LoVo (cell line): Measurements from ENCODE around the gene SND1.

Experiments
- DNase-seq: peaks from one replicate; pipeline ENCODE4 v3.0.0-alpha.2; 2016; ENCODE audit warnings: low spot score

Gene SND1

DNA sequence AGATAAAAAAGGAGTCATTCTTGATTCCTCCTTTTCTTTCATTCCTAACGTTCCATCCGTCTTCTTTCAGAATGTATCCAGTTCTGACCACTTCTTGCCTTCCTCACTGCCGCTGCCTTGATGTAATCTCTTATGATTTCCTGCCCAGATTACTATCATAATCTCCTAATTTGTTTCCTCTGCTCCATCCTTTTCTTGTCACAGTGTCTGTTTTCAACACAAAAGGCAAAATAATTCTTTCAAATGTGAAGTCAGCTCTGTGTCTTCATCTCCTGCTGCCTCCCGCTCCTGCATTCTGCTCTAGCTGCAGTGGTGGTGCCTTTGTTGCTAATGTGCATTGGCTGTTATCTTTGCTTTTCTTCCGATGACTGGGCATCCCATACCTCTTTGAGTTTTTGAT lies 150.9 kb downstream of the SND1 start:
- no peak for DNase-seq

DNA sequence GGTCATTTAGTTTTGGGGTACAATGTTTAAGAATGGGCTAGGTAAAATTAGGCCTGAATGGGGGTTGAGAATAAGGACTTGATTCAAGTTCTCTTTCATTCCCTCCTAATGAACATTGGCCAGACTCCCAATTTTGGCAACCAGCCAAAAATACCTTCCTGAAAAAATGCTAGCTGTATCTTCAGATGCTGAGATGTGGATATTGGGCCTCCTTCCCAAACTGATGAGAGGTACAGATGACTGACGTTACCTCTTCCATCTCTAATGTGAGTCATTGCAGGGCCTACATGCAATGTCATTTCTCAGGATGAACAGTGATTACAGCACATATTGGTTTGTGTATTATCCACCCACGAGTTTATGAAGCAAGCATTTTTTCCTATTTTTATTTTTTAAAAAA lies 151.6 kb downstream of the SND1 start:
- DNase-seq = no peak

DNA sequence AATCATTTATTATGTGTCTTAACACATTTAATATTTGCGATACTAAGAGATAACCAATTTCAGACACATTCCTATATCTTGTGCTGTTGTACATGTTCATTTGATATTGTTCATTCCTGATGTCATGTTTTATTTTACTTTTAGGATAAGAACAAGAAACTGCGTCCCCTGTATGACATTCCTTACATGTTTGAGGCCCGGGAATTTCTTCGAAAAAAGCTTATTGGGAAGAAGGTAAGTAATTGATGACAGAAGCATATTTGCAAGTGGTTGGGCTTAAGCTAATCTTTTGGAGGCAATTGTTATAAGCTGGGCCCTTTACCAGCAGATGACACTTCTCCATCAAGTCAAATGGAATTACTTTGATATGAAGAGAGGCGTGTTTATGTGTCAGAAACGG lies 155.3 kb downstream of the SND1 start:
- no peak for DNase-seq

DNA sequence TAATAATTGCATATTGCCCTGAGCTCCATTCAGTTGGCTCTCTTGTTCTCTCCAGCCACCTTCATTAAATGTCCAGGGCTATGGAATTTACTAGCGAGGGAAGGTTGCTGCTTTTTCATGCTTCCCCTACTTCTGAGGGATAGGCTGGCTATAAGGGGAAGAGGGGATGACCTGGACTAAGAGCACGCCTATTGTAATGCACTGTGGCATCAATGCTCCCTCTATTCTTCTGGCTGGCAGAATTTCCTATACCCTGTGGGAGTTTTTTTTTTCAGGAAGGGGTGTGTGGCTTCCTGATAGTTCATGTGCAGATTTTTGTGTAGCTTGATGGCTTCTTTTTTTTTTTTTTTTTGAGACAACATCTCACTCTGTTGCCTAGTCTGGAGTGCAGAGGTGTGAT lies 155.8 kb downstream of the SND1 start:
- DNase-seq = no peak

DNA sequence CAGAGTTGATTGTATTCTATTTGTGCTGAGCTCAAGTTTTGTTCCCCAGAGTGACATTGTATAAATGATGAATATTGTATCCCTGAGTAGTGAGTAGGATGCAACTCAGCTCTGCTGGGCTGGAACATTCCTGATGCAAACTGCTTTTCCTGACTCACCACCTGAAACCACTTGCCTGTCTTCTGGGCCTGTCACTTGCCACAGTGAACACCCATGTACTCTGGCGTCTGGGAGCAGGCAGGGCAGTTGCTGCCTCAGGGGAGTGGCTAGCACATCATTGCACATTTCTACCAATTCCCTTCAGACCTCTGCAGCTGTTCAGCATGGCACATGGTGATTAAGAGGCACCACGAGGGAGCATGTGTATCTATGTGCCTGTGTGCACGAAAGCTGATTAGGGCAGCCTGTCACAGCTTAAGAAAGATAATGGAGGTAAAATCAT lies 157.3 kb downstream of the SND1 start:
- no peak for DNase-seq

DNA sequence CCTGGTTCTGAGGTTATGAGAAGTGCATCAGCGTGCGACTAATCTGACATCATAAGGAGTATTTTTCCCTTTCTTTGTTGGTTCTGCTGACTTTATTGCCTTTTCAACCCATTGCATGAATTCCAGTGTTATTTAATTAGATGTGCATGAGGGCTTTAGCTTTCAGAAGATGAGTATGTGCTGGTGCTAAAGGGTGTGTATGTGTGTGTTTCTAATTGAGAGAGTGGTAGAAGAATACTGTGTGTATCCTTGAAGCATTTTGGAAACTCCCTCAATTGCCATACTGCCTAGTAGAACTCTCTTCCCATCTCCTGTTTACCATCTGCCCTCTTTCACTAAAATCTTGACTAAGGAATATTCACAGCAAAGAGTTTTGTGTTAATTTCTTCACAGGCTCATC lies 158.1 kb downstream of the SND1 start:
- no peak for DNase-seq

DNA sequence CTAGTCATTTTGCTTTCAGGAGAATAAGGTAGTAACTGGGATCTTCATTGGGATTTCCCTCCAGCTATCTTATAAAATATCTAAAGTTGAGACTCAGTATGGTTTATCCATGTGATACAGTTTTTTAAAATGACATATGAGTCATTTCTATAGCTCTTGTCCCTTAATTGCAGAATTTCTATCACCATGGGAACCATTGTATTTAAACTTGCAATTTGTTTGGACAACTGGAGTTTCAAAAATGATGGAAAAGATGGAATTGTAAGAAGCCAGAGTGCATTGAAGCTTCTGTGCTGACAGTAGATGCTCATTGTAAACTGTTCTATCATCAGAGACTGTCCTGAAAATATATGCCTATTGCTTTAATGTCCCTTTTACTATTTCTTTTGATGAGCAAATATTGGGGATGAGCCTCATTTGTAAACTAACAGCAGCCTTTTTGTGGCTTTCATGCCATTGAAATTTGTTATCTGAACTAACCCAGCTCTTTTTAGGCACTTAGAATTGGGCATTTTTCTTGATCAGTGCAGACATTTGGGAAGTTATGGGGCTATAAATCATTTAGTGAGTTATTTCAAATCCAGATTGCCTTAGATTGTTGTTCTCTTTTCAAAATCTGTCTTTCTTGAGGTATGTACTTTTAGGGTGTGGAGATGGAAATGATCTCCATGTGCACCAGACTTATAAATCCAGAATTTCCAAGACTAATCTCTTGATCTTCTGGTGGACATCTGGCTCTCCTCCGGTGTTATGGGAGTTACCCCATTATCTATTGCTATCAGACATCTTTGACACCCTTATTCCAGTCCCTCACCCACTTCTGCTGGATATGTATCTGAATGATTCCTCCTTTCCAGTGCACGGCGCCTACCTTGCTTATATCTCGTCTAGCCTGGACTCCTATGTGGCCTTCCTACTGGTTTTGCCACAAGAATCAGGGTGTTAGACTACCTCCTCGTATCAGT lies 159.0 kb downstream of the SND1 start:
- no peak for DNase-seq

DNA sequence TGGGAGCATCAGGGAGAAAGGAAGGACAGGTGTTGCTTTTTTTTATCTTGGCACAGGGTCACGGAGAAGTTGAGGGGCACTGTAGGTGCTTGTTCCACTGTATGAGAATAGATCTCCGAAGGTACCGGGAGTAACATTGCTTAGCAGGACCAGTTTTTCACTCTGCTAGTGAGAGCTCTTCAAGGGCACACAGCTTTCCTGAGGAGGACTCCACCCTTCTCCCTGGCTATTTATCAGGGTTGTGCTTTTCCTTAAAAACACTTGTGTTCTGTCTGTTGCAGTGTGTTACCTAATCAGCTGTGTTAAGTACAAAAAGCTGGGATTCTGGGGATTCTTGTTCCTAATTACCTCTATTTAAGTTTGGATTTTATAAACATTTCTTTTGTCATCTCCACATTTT lies 160.5 kb downstream of the SND1 start:
- no peak for DNase-seq

DNA sequence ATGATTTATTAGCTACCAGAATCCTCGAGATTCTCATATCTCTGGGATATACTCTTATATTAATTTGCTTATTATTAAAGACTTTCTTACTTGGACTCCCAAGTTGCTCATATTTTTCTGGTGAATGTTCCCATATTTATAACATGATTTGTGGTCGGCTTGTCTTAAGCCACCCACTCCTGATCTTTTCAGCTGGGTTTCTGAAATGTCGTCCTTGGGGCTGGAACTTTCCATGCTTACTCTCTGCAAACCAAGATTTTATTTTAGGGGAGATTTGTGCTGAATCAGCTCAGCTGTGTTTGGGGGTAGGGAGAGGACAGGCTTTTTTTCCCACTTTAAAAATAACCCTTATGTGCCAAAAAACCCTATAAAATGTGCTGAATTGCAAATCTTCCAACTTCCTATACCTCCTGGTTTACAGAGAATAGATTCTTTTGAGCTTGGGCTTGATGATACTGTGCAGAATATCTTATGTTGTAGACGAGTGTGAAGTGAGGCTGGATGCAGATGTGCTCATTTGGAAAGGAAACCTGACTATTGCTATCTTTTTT lies 162.1 kb downstream of the SND1 start:
- no peak for DNase-seq

DNA sequence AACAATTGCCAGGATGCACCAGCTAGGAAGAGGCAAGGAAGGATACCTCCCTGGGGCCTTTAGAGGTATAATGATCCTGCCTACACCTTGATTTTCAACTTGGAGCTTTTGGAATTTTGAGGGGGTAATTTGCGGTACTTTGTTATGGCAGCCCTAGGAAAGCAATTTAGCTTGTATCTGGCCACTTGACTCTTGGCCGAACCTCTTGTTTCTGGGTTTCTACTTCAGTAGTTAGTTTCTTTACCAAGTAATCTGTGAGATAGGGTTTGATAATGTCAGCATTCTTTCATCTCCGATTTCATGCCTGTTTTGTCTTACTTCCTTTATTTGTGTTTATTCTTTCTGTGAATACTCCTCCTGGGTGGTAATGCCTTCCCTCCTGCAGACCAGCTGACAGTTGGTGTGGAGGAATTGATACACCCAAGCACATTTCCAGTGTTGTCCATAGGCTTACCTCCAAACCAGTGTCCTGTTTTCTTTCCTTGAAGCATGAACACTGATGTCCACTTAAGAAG lies 163.7 kb downstream of the SND1 start:
- DNase-seq = no peak

DNA sequence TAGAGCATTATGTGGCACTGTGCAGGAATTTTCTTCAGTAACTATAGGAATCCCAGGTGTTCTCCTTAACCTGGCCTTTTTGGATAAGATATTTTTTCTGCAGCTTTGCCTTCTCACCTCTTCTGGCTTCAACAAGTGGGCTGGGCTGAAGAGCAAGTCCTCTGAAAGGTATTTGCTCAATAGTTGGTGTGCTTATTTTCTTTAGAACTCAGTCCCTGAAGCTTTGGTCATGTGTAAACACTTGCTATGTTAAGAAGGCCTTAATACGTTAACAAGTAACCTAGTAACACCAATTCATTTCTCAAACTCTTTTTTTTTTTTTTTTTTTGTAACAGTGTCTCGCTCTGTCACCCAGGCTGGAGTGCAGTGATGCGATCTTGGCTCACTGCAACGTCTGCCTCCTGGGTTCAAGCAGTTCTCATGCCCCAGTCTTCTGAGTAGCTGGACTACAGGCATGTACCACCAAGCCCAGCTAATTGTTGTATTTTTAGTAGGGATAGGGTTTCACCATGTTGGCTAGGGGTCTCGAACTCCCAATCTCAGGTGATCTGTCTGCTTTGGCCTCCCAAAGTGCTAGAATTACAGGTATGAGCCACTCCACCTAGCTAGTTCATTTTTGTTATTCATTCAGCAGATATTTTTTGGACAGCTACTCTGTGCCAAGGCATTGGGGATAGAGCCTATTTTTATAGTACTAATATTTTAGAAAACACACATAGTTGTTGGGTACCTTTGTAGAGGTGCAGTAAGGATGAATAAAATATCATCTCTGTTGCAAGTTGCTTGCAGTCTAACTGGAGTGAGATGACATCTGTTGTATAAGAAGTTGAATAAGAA lies 164.6 kb downstream of the SND1 start:
- no peak for DNase-seq

DNA sequence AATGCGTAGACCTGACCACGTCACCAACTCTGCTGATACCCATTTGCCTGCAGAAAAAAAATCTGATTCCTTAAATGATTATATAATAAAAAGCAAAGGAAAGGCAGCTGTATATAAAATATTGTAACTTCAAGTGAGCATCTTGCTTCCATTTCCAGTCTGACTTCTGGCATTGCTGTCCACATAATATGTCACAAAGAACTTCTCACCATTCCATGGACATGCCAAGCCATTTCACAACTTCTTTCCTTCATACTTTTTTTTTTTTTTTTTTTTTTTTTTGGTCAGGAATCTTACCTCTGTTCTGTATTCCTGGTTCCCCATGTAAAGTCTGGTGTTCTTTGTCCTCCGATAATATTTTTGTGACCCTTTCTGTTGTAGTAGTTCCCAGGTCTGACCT lies 165.5 kb downstream of the SND1 start:
- no peak for DNase-seq

DNA sequence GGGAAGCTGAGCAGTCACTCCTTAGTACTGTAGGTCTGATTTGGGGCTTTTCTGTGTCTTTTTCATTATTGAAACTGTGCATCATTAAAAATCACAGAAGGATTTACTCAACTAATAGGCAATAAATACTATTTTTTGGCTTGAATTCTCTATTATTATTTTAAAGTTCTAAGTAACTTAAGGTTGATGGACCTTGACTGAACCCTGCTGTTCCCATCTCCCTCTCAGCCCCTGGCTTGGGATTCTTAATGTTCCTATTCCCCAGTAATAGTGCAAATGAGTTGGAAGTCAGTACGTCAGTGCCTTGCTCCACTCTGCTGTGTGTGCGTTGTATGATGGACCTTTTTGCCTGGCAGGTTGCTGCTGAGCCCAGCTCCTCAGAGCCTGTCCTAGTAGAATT lies 166.3 kb downstream of the SND1 start:
- no peak for DNase-seq

DNA sequence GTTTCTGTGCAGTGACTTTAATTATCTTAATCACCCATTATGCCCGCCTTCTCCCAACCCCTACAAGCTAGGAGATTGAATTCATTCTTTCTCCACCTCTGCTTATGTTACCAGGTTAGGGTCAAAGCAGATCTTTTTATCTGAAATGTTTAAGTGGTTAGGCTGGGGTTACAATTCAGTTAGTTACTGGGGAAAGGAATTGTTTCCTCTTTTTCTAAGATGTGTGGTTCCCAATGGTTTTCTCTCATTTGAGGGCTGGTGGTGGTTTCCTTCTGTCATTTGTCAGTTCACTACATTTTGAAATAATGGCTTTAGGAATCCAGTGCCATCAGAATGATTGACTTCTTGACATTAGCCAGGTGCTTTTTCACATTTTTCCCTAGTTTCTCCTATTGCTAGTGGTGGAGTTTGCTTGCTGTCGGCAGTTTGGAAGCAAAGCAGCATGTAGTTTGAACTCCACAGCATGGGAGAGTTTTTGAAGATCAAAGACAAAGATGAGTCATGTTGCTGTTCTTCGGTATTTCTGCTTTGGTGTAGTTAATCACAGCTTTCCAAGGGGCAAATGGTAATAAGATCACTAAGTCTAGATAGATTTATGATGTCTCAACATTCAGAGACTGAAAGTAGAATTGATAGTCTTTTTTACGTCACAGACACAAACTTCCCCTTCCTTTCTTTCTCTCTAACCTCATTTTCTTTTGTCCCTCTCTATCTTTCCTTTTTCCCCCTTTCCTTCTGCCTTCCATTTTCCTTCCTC lies 168.2 kb downstream of the SND1 start:
- DNase-seq = peak; percentile 53

DNA sequence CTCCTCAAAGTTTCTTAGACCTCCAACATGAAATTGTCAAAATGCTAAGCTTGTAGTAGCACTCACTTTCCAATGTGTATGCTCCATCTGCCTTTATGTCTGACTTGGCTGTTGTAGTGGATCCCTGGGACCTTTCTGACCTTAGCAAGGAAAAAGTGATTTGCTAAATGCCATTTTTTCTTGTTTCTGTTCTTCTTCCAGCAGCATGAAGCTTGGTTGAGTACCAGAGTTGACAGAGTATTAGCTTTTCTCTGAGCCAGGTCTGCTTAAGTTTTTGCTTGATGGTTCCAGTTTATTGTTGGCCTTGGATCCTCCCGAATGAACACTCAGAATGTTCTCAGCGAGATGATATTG lies 168.7 kb downstream of the SND1 start:
- no peak for DNase-seq

DNA sequence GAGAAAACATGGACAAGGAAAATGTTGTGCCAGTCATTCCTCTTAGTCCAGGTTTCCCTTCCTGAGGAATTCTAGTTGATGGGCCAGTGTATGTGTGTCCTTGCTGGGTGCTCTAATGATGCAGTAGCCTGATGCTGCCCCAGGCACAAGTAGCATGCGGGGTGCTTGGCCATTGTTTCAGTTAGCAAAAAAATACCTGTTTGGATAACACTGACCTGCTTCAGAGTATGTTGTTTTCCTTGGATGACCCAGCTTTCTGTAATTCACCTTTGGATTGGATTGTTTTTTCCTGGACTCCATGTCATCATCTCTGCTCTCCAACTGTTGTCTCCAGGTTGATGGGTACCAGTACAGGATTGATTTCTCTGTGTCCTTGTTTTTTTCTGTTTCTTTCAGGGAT lies 169.2 kb downstream of the SND1 start:
- no peak for DNase-seq

DNA sequence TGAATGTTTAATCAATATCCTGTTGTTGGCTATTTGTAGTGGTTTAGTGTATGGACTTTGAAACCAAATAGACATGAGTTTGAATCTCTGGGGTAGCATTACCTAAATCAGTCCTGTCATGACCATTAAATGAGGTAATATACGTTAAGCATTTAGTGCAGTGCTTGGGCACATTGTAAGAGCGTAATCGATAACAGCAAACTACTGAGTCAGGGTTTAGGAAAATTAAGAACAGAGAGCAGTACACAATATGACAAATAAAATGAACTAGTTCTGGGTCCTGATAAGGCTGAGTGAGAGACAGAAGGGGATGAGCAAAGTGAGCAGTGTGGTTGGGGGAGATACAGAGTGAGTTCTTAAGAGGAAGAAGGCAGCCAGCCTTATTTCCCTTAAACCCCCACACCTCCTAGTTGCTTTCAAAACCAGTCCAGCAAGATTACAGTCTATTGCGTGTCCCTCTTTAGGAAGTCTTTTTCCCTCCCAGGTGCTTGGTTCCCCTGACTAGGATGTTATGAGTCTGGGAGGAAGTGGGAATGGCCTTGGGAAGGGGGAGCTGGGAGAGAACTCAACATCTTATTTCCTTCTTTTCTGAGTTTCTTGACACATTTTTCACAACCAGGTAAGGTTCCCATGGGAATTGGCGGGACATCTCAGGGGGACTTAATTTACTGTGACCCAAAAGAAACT lies 171.0 kb downstream of the SND1 start:
- peak; percentile 15 for DNase-seq

DNA sequence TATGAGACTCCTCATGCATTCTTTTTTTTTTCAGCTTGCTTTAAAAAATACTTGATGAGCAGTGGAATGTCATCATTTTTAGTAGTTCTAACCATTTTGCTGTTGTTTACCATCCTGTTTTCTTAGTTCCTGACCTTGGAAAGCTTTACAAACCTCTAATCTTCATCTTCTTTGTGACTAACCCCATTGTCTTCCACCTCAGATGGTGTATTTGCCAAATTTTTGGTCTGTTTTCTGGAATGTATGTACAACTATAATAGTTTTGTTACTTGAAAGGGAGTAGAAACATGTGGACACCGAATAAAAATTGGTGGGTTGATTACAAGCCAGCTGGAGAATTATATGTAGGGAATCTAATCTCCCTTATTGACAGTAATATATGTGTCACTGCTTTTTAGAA lies 172.7 kb downstream of the SND1 start:
- no peak for DNase-seq

DNA sequence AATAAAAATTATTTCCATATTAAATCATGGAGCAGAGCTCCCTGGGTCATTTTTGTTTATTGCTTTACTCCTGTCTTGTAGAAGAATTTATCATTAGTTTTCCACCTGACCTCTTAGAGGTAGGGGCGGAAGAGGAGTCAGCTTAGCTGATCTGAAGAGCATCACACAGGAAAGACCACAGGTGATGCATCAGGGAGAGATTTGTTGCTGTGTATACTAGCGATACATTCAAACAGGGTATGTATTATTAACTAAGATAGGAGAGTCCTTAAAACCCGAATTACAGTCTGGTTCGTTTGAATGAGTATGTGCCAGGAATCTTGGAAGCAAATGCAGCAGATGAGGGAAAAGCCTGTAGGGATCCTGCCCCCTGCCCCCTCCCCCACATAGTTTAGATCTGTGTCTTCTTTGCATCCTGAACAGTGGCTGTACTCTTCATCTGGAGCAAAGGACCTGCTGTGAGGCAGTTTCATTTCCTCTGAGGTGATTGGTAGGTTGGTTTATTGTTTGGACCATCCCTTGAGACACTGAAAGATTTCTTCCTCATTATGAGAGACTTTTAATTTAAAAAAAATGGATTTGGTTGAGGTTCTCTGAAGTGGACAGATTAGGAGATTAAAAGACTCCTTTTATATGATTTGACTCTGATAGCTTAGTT lies 177.0 kb downstream of the SND1 start:
- DNase-seq = no peak

DNA sequence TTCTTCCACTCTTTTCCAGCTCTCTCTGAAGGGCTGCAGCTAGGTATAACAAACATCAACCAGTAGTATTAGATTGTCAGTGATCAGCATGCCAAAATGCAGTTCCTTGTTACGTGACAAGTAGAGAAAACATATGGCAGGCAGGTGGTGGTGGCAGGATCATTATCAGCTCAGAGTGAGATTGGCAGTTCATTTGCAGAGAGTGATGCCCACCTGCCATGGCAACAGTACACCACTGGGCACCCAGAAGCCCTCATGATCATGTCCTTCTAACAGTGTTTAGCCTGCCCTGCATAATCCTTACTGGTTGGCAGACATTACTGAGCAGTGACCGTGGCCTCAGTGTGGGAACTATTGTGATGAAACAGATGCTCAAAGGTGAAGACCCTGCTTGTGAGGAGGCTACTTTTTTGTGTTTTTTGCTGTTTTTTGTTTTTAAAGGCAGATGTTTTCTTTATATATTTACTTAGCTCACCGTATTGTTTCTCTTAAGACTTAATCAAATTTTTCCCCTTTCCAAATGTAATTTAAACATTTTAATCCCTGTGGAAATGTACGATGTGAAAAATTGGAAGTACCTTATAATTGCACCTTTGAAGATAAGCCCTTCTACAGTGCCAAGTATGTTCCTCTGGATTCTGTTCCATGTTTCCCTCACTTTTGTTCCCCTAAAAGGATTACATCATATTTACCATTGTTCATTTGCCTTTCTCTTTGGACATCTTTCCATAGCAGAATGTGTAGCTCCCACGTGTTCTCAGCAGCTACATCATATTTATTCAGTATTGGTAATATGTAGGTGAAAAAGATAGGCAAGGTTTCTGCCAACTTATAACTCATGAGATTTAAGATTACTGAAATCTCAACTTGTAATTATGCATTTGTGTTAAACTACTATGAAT lies 179.6 kb downstream of the SND1 start:
- no peak for DNase-seq
